GM18507 (cell line): ENCODE data around the gene LRRK2.
A peak's percentile ranks its signal among the peaks of the same experiment; 100 is the strongest.

Experiments
- DNase-seq: peaks from one replicate; pipeline ENCODE4 v3.0.0; 2011; ENCODE audit warnings: low read depth; ENCODE audit not compliant: insufficient read length; ENCODE audit errors: extremely low spot score
- FAIRE-seq: peaks from 2 replicates; lab custom pipeline; 2011; peaks lifted over from hg19 to GRCh38; lab: Jason Lieb, UNC

LRRK2 gene

DNA sequence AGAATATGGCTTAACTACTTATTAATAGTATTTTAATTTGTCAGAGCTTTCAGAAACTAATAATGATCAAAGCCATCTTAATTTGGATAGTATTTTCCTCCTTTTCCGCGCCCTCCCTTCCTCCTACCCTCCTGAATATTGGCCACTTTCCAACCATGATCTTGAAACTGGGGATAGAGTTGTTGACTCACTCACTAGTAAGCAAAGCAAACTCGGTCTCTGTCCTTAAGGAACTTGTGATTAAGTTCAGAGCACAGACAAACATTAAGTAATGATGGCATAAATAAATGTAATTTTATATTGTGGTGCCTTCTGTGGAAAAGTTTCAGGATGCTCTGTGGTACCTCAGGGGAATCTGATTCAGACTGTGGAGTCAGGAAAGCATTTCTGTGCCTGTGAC lies 75.7 kb downstream of the LRRK2 start:
- DNase-seq (no peak), FAIRE-seq (no peak)

- no peak for DNase-seq
- FAIRE-seq: no peak
These were observed 84.2 kb downstream of the LRRK2 start for GRCh38 chr12:40309001-40309400.

GRCh38 chr12:40310211-40310610 lies 85.4 kb downstream of the LRRK2 start:
- FAIRE-seq: no peak

DNA sequence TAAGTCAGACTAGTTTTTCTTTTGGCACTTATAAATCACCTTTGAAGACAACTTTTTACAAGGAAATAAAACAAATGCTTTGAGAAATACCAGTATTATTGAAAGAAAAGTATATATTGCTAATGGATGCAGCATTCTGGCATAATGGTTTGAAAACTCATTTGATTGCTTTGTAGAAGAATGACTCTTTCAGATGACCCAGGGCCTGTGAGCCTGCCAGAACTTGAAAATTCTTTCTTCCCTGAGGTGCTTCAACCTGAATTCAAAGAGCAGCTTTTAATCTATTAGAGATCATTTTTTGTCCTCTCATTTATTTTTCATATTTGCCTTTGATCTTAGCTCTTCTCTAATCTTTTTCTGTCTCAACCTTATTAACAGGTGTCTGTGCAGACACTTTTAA lies 87.4 kb downstream of the LRRK2 start:
- FAIRE-seq: peak; percentile 35
- DNase-seq: no peak

More at GRCh38 chr12:40310211-40310610, 85.4 kb downstream of the LRRK2 start:
- DNase-seq: no peak

DNA sequence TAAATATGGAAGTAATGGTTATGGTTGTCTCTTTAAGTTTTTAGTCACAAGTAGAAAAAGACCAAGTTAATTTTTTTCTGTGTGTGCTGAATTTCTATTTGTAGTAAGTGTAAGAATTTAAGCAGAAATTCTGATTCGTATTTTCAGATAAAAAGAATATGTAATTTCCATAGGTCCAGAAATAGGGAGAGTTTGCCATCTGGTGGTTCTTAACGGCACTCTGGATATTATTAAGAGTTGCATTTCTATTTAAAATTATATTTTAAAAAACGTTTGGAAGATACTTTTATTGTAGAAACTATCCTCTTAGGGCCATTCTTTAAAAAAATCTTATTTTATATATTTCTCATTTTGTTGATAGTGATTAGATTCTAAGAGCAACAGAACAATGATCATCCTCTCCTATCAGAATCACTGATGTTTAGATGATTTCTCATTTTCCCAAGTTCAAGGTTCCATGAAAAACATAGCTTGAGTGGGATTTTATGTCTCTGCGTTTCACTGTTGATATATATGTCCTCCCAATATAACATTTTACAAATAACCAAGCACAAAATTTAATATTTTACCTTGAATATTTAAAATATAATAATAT lies 88.3 kb downstream of the LRRK2 start:
- no peak for DNase-seq

DNA sequence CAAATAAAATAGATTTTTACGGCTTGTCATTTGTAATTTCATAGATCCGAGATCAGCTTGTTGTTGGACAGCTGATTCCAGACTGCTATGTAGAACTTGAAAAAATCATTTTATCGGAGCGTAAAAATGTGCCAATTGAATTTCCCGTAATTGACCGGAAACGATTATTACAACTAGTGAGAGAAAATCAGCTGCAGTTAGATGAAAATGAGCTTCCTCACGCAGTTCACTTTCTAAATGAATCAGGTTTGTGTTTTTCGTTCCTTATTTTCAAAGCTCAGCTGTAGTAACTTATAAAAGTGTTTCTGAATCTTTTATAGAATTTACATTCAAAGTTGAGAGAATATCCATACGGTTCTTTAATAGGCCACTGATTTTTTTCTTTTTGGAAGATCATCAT lies 89.1 kb downstream of the LRRK2 start:
- DNase-seq (peak; percentile 9), FAIRE-seq (peak; percentile 93)

More for the DNA sequence above, 88.3 kb downstream of the LRRK2 start:
- no peak for FAIRE-seq

- DNase-seq (no peak), FAIRE-seq (peak; percentile 33)
These were observed 90.1 kb downstream of the LRRK2 start for GRCh38 chr12:40314927-40315326.

DNA sequence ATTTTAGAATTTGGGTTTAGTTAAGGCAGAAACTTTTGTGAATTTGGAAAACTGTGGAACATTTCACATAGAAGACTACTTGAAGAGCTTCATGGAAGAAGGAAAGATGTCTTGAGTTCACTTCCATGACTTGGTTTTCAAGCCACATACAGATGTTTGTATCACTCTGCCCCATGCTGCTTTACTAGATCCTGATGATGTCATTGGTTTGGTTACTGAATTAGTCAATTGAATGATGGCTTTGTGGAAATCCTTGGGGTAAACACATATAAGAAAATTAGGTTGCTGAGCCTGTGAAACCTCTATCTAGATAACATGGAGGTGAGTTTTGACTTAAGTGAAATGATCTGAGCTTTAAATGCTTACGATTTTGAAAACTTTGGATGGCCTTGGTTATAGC lies 90.6 kb downstream of the LRRK2 start:
- no peak for DNase-seq
- FAIRE-seq: no peak

- FAIRE-seq (no peak), DNase-seq (no peak)
These were observed 99.5 kb downstream of the LRRK2 start for GRCh38 chr12:40324261-40324660.

- FAIRE-seq (peak; percentile 79), DNase-seq (peak; percentile 14)
These were observed 100.7 kb downstream of the LRRK2 start for GRCh38 chr12:40325349-40325960.

GRCh38 chr12:40327535-40327934 lies 102.7 kb downstream of the LRRK2 start:
- DNase-seq: no peak
- FAIRE-seq: no peak

DNA sequence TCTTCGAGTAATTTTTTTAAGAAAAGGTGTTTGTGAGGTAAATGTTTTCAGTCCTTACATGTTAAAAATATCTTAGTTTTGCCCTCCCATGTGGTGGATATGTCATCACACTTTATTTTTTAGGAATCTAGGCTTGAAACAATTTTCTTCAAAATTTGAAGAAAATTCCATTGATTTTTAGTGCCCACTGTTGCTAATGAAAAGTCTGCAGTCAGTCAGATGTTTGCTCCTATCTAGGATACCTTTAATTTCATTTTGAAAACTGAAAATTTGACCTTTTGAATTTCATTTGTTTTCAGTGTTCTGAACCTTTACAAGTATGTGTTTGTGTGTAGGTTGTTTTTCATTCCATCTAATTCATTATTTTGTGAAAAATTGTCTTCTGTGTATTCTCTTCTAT lies 105.4 kb downstream of the LRRK2 start:
- no peak for DNase-seq
- FAIRE-seq: no peak

- FAIRE-seq (no peak), DNase-seq (no peak)
These were observed 107.1 kb downstream of the LRRK2 start for GRCh38 chr12:40331886-40332285.

GRCh38 chr12:40335991-40336390 lies 111.2 kb downstream of the LRRK2 start:
- no peak for DNase-seq
- FAIRE-seq: no peak

GRCh38 chr12:40336573-40337199 lies 111.9 kb downstream of the LRRK2 start:
- DNase-seq: peak; percentile 9
- FAIRE-seq: peak; percentile 46

DNA sequence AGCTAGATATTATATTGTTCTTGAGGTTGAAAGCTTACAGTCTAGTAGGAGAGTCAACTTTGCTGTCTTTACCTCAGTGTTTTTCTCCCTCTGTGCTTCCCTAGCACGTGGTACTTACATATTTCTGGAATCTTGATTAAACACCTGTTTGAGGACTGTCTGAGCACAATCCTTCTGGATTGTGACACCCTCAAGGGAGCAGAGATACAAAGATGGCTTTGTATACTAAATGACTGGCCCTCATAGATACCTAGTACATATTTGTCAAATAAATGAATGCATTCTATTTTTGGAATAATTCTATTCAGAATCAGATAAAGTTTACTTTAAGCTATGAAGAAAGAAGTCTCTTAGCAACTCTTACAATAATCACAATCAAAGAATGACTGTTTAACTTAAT lies 113.3 kb downstream of the LRRK2 start:
- no peak for DNase-seq
- FAIRE-seq: no peak

DNA sequence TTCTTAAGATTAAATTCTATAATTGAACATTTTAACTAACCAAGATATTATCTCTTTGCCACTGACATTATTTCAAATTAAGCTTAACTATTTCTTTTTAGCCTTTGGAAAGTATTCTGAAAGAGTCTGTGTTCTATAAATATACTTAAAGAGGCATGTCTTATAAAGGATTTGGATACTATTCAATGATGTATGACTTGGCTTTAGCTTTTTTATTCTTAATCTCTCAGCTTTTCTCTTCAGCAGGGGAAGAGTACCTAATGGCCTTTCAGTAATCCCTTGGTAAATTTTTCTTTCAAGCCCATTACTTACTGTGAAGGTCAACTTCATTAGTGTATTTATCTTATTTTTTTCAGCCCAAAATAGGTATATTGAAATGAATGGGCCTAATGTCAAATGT lies 113.8 kb downstream of the LRRK2 start:
- DNase-seq: no peak
- FAIRE-seq: no peak

- FAIRE-seq: peak; percentile 39
- DNase-seq: no peak
These were observed 117.2 kb downstream of the LRRK2 start for GRCh38 chr12:40342010-40342409.

DNA sequence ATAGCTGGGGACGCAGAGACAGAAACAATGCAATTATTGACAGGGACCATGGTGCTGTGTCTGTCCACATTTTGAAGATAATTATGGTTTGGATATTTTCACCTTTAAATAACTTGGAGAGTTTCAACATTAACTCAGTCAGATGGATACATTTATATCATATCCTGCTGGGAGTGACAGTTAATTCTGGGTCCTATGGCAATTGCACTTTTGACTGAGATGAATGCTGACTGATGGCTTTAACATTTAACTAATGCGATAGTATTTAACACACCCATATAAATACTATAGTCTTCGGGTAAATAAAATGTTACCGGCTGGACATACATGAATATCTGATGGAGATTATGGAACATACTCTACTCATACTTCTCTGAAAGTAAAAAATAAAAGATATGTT lies 118.3 kb downstream of the LRRK2 start:
- FAIRE-seq (no peak), DNase-seq (no peak)

DNA sequence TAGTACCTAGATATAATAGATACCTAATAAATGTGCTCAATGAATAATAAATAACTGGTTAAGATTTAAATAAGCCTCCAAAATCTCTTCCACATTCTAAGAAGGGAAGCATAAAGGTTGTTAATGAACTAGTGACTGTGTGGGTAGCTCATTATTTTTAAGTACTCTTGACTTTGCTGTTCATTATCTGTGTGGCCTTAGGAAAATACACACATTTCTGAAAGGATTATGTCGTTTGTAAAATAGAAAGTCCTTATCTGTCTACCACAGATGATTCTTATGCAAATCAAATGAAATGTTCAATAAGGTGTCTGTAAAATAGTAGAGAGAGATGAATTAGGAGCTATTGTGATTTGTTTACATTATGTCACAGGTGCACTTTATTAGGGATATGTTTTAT lies 119.5 kb downstream of the LRRK2 start:
- FAIRE-seq (no peak), DNase-seq (no peak)

DNA sequence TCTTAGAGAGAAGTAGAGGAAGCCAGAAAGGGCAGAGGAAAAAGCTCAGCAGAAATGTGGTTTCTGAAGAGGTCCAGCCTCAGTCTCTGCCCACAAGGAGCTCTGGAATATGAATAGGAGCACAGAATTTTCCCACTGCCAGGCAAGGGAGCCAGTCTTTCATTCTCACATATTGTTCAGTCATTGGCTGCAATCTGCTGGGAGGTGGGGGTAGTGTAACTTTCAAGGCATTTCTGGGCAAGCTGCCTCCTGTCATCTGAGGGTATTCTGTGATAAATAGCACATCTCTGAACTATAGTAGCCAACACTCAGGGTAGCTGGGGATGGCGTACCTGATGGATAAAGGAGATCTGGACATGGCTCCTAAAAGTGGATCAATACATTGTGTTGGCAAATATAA lies 127.2 kb downstream of the LRRK2 start:
- FAIRE-seq (no peak), DNase-seq (no peak)
